HG02970 (cell line): ENCODE data around the gene SNAP23.
"Not testable (repeated sequence)": the region's sequence is repeated elsewhere in the genome, so short reads cannot be mapped to it uniquely, and the experiment has no call there.

Experiments
- ATAC-seq: cut with Tn5 transposase; IDR thresholded peaks from one replicate; pipeline ENCODE4 v1.9.1; 2021; ENCODE audit warnings: mild to moderate bottlenecking, moderate library complexity, moderate number of reproducible peaks; ENCODE audit not compliant: unreplicated experiment, low FRiP score

Gene SNAP23

DNA sequence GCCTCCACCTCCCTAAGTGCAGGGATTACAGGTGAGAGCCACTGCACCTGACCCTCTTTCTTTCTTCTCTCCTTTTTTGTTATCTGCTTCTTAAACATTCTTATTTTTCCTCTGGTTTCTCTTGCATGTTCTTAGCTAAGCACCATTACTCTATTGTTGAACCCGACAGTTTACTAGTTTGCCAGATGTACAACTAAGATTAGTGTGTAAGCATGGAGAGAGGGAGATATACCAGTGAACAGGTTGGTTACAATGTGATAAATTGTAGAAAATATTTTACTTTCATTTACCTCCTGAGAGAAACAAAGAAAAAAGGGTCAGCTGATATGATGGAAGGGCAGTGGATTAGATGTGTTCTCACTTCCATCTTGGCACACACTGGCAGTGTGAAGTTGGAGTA is 58.1 kb downstream of the SNAP23 start:
- ATAC-seq: no peak

DNA sequence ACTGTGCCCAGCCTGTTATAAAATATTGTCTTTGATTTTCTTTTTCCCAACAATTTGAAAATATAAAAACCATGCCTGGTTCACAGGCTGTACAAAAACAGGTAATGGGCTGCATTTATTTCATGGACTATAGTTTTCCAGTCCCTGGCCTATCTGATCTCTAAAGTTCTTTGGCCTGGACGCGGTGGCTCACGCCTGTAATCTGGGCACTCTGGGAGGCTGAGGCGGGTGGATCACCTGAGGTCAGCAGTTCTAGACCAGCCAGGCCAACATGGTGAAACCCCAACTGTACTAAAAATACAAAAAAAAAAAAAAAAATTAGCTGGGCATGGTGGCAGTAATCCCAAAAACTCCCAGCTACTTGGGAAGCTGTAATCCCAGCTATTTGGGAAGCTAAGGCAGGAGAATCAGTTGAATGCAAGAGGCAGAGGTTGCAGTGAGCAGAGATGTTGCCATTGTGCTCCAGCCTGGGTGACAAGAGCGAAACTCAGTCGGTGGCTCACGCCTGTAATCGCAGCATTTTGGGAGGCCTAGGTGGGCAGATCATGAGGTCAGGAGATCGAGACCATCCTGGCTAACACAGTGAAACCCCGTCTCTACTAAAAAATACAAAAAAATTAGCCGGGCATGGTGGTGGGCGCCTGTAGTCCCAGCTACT is 61.2 kb downstream of the SNAP23 start:
- not testable (repeated sequence) for ATAC-seq

DNA sequence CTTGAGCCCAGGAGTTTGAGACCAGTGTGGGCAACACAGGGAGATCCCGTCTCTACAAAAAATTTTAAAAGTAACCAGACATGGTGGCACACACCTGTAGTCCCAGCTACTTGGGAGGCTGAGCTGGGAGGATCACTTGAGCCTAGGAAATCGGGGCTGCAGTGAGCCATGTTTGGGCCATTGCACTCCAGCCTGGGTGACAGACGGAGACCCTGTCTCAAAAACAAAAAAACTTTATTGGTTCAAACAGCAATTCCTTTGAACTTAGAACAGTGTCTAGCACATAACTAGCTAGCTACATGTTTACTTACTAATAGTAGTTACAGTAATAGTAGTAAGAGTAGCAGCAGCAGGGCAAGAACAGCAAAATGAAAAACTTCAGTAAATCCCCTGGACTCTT is 63.3 kb downstream of the SNAP23 start:
- no peak for ATAC-seq

DNA sequence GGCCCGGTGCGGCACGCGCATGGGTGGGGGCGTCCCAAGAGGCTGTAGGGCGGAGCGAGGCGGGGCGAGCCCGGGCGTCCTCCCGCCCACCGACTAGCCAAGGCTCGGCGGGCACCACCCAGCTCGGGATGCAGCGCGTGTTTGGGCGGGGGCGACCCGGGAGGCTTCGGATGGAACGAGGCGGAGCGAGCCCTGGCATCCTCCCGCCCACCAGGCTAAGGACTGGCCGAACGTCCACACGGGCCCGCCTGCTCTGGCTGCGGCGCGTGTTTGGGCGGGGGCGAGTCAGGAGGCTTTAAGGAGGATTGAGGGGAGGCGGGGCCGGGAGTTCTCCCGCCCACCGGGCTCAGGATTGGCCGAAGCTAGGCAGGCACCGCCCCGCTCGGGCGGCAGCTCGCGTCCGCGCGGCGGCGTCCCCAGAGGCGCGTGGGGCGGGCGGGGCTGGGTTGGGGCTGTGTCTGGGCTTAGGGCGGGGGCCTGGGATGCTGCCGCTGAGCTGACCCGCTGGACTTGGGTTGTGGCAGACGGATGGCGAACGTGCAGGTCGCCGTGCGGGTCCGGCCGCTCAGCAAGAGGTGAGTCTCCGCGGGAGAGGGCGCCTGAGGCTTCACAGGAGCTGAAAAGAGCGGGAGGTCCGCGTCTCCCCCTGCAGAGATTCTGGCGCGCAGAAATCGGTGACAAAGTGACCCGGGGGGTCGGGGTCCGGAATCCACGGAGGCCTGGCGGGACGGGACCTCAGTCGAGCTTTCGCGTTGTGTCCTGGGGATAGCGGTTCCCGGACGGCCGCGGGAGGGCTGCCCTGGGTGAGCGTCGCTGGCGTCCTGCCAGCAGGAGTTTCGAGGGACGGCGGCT is 80.0 kb downstream of the SNAP23 start, which contains the start of gene STARD9:
TSS of gene STARD9 (plus strand) at position 419 of the 852 bp plus-strand sequence. CDS start at position 529, 110 bp downstream.
- peak; percentile 91 for ATAC-seq

DNA sequence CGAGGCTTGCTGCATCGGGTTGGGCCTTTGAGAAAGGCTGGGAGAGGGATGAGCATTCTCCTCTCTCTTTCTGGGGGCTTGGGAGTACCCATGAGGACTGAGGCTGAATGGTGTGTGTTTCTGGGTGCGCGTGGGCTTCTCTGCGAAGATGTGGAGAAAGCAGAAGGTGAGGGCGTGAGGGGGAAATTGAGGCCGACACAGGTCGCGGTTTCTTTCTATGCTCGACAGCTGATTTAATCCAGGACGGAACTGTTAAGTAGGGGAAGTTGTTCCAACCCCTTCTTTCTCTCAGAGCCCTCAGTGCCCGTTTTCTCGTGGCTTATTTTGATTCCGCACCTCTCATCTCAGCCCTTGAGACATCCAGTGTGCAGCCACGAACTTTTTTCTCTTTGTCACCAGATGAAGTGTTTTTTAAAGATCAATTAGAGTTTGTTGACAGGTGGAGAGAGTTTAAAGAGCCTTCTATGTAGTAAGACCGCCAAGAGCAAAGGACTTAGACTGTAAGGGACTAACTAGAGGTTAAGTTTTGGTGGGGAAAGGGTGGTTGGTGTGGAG is 80.7 kb downstream of the SNAP23 start:
- no peak for ATAC-seq

DNA sequence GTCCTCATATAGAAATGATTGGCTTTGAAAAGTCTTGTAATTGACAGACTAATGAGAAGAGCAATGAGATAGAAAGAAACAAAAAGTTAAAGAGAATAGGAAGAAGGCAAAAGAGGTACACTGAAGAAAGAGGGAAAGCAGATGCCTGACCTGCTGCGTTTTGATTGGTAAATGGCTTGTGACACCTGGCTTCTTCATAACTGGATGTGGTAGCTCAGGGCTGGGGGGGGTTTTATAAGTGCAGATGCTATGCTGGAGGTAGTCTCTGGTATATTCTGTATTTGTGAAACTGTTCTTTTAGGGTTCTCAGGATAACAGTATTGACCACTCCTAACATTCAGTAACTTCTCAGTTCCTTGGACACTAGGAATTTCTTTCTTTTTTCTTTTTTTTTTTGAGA is 81.3 kb downstream of the SNAP23 start:
- ATAC-seq: no peak

DNA sequence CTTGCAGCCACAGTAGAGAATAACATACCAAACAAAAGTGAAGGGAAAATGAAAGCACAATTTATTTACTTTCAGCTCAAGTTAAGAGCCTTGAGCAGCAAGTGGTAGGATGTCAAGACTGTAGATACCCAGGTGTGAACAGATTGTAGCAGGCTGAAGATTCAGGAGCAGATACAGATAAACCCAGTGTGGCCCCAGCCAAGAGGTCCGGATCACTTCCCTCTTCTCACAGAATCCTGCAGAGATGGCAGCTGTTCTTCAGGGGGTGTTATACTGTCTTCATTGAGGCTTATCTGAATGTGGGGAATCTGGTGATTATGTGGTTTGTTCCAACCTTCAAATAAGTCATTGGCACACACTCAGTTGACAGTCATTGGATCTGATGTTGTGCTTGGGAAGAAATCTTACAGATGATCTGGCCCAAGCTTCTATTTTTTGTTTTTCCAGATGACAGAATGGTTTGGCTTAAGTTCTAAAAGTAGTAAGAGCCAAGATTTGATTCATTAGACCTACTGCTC is 82.1 kb downstream of the SNAP23 start:
- no peak for ATAC-seq

DNA sequence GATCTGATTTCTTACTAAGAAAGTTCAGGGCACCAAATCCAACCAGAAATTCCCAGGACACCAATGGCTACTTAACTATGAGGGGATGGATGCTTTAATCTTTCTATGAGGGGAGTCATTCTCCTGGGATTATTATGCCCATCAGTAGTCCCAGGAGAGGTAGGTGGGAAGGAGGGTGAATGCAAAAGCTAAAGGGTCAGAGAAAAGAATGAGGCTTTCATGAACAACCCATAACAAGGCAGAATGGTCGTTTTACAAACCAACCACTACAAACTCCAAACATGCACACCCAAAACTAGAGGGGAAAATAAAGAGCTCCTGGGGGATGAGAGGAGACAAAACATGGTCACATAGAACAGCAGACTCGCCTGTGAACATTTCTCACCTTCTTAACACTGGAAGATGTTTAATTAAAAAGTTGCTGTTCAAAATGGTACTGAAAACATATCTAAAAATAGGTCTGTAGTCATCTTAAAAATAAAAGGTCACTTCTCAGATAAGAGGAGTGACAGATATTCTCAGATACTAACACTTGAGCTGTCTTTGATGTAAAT is 83.6 kb downstream of the SNAP23 start:
- ATAC-seq: no peak

DNA sequence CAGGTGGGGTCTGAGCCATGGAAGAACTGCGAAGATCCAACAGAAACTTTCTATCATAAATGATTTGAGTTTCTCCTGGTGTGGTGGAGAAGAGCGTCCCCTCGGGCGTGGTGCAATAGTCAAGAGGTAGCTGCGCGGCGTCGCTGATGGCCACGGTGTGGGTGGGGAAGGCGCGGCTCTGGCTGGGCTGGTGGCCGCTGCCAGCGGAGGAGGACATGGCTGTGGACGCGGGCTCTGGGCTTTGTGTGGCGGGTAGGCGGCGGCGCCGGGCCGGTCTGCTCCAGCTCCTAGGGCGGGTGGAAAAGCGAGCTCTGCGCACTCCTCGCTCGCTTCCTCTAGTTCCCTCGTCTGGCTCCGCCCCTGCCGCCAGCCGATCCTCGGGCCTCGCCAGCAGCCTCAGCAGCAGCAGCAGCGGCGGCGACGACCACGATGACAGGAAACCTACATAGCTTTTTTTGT is 85.9 kb downstream of the SNAP23 start:
- ATAC-seq: peak; percentile 57
